SK-N-MC (cell line): ENCODE results near the gene TMEM80.

Experiments
- EZH2 ChIP-seq: fragments of 200-600 bp; sonication (generic); IDR thresholded peaks from one replicate; pipeline ENCODE4 v1.6.1; 2017; ENCODE audit warnings: antibody characterized with exemption
- FOXP2 ChIP-seq: optimal IDR thresholded peaks from 2 replicates; pipeline ENCODE3; 2011; ENCODE audit warnings: mild to moderate bottlenecking, moderate library complexity; ENCODE audit not compliant: insufficient read depth; ENCODE audit errors: extremely low read length, control extremely low read depth
- POLR2AphosphoS5 ChIP-seq: IDR thresholded peaks from 2 replicates; pipeline ENCODE4 v1.6.1; 2012; ENCODE audit warnings: mild to moderate bottlenecking, low read depth, low read length, borderline replicate concordance

DNA sequence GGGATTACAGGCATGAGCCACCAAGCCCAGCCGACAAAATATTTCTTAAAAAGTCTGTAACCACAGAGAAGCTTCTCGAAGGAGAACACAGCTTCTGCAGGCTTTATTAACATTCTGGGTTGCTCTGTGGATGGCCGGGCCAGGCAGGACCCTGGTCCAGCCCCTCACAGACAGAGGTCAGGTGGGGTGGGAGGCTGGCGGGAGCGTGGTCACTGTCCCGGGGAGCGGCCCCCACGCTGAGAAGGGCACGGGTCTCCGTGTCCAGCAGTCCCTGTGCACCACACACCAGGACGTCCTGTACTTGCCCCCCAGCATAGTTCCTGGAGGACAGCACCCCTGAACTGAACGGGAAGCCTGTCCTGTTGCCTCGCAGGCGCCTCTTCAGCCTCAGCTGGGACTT lies 39.2 kb upstream of the TMEM80 start:
- TF ChIP-seq EZH2 (no peak), POLR2AphosphoS5 (no peak), FOXP2 (no peak)
